Transverse colon (tissue), 4 donors: Measurements from ENCODE around the gene ZFC3H1.

Experiments used
- EP300 ChIP-seq: sonication (generic); formaldehyde crosslinking; IDR thresholded peaks from one replicate; pipeline ENCODE4 v1.6.1; 2017; ENCODE audit warnings: antibody characterized with exemption, low read depth
- POLR2A ChIP-seq: fragments of 450-650 bp; IDR thresholded peaks from one replicate; pipeline ENCODE4 v1.6.1; 2016; ENCODE audit warnings: antibody characterized with exemption, mild to moderate bottlenecking, moderate library complexity
- POLR2AphosphoS5 ChIP-seq, 3 donors: sonication (generic); formaldehyde crosslinking; IDR thresholded peaks; one replicate each; pipeline ENCODE4 v1.6.1; 2016; ENCODE audit warnings: antibody characterized with exemption in 3 of 3
- TF ChIP-seq, protein P1 (sequence below), 5 experiments: fragments of 200-600 bp in 3 of 5; fragments of 450-650 bp in 2 of 5; sonication (generic) in 3 of 5; IDR thresholded peaks; 1 replicate in 2 of 5; 2 replicates in 3 of 5; pipeline ENCODE4 v1.5.1; 2016 to 2017; ENCODE audit warnings: antibody characterized with exemption in 5 of 5, inconsistent platforms in 3 of 5, mild to moderate bottlenecking in 2 of 5, moderate library complexity in 1 of 5

- TF ChIP-seq POLR2AphosphoS5 (IDR thresholded peaks at IDR 0.05) (no peak), EP300 (no peak), POLR2A (no peak)
- TF ChIP-seq, protein P1, sequence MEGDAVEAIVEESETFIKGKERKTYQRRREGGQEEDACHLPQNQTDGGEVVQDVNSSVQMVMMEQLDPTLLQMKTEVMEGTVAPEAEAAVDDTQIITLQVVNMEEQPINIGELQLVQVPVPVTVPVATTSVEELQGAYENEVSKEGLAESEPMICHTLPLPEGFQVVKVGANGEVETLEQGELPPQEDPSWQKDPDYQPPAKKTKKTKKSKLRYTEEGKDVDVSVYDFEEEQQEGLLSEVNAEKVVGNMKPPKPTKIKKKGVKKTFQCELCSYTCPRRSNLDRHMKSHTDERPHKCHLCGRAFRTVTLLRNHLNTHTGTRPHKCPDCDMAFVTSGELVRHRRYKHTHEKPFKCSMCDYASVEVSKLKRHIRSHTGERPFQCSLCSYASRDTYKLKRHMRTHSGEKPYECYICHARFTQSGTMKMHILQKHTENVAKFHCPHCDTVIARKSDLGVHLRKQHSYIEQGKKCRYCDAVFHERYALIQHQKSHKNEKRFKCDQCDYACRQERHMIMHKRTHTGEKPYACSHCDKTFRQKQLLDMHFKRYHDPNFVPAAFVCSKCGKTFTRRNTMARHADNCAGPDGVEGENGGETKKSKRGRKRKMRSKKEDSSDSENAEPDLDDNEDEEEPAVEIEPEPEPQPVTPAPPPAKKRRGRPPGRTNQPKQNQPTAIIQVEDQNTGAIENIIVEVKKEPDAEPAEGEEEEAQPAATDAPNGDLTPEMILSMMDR (IDR thresholded peaks at IDR 0.05), result no peak
These were observed 96.1 kb downstream of the ZFC3H1 start for GRCh38 chr12:71567537-71567936.
